Heart left ventricle (tissue), 13 donors: ENCODE results near the gene MMRN2.

ENCODE experiments used
- CTCF ChIP-seq, 12 donors: fragments of 200-600 bp; sonication (generic) in 4 of 12; IDR thresholded peaks; one replicate each; pipeline versions ENCODE4 v1.5.0 to v1.8.0; 2018 to 2022; ENCODE audit warnings: antibody characterized with exemption in 12 of 12, mild to moderate bottlenecking in 5 of 12
- POLR2A ChIP-seq, 2 donors: fragments of 450-650 bp; IDR thresholded peaks; one replicate each; pipeline ENCODE4 v1.6.1; 2017; ENCODE audit warnings: antibody characterized with exemption in 2 of 2, mild to moderate bottlenecking in 2 of 2, moderate library complexity in 2 of 2
- donor health status: ischemic (EF 13 %, LVEDD 7.1; RV severe dilation, severe dysfunction).
- donor health status: DM: no; HTN: yes; CAD: no.
- donor health status: DM: no; HTN: no; CAD: no.
- donor health status: ischemic (EF 25% LVEDD 6.9; RV normal size, moderate dysfunction).
- donor health status: ischemic (EF 25% LVEDD 5.7; RV mildly dilated, moderate dysfunction).
- donor health status: ischemic (EF 35%, LVEDD 5.7; RV mildly dilated, moderate dysfunction).
- donor health status: nonischemic (EF 11% LVEDD 7.7; RV severe dilation, severe dysfunction).
- donor health status: DM: yes; HTN: yes; CAD: no.
- donor health status: PGD.
- donor health status: ischemic (EF 29% LVEDD 5.4; RV normal size, mild dysfunction).
- donor health status: nonischemic (EF 23%, LVEDD 6.1; RV moderate dilation, normal function).

DNA sequence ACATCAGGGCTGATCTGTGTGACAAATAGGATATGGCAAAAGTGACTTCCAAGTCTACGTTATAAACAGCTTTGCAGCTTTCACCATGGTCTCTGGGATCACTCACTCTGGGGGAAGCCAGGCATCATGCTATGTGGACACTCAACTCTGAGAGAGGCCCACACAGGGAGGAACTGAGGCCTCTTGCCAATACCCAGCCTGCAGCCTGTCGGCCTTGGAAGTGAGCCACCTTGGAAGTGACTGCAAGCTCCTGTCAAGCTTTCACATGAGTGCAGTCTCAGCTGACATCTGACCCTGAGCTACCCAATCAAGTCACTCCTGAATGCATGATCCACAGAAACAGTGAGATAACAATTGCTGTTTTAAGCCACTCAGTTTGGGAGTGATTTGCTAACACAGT is 56.5 kb downstream of the MMRN2 start:
- no peak for TF ChIP-seq CTCF (IDR thresholded peaks at IDR 0.05)
- TF ChIP-seq POLR2A (IDR thresholded peaks at IDR 0.05) = no peak
